ENCODE results near the gene MTMR11. TPM values are rescaled to one million over a fixed set of nuclear protein-coding genes. Genes with fewer than 3 reads are reported as not detected.
"Not testable (repeated sequence)": the region's sequence is repeated elsewhere in the genome, so short reads cannot be mapped to it uniquely, and the experiment has no call there.

The MTMR11 gene
- total and polyA plus RNA-seq, 9 of the 15 experiments (the other 6 are each of a cell fraction or from before 2014, with no cell fraction given): 0.09 to 1.6 (median 0.51) TPM

- in situ Hi-C loops (cut with MboI): loop anchor here (5.0 kb wide), 1 partner anchor 44 kb away; a partner anchor contains a TSS
- H3K27me3 ChIP-seq (ENCODE audit: control insufficient read depth in 2 of 2, insufficient read depth in 2 of 2, low read length in 2 of 2): not testable (repeated sequence)
- TF ChIP-seq SRSF1 (IDR thresholded peaks at IDR 0.05; ENCODE audit: low read depth, low read length) (0 out of 2 replicates have a peak, but pooled peaks have one; percentile 69), SIN3B (IDR thresholded peaks at IDR 0.05; ENCODE audit: low read depth) (peak; percentile 33; the same call in 1 of the 2 replicates), POLR2G (IDR thresholded peaks at IDR 0.05; ENCODE audit: low read depth, low read length) (peak; percentile 84), FIP1L1 (IDR thresholded peaks at IDR 0.05; ENCODE audit: low read depth, low read length, poor library complexity, severe bottlenecking) (peak; percentile 100), GABPB1 (CRISPR knock-in tag; IDR thresholded peaks at IDR 0.05) (peak; percentile 74), PRPF4 (IDR thresholded peaks at IDR 0.05; ENCODE audit: insufficient read depth, low read depth, low read length, poor library complexity, severe bottlenecking) (peak; percentile 96), ARID4B (CRISPR knock-in tag; IDR thresholded peaks at IDR 0.05) (peak; percentile 41; the same call in 1 of the 2 replicates)
- TF ChIP-seq, protein P1, sequence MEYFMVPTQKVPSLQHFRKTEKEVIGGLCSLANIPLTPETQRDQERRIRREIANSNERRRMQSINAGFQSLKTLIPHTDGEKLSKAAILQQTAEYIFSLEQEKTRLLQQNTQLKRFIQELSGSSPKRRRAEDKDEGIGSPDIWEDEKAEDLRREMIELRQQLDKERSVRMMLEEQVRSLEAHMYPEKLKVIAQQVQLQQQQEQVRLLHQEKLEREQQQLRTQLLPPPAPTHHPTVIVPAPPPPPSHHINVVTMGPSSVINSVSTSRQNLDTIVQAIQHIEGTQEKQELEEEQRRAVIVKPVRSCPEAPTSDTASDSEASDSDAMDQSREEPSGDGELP (CRISPR knock-in tag; IDR thresholded peaks at IDR 0.05; ENCODE audit: borderline replicate concordance): 0 out of 2 replicates have a peak, but pooled peaks have one; percentile 9
- TF ChIP-seq, protein P2, sequence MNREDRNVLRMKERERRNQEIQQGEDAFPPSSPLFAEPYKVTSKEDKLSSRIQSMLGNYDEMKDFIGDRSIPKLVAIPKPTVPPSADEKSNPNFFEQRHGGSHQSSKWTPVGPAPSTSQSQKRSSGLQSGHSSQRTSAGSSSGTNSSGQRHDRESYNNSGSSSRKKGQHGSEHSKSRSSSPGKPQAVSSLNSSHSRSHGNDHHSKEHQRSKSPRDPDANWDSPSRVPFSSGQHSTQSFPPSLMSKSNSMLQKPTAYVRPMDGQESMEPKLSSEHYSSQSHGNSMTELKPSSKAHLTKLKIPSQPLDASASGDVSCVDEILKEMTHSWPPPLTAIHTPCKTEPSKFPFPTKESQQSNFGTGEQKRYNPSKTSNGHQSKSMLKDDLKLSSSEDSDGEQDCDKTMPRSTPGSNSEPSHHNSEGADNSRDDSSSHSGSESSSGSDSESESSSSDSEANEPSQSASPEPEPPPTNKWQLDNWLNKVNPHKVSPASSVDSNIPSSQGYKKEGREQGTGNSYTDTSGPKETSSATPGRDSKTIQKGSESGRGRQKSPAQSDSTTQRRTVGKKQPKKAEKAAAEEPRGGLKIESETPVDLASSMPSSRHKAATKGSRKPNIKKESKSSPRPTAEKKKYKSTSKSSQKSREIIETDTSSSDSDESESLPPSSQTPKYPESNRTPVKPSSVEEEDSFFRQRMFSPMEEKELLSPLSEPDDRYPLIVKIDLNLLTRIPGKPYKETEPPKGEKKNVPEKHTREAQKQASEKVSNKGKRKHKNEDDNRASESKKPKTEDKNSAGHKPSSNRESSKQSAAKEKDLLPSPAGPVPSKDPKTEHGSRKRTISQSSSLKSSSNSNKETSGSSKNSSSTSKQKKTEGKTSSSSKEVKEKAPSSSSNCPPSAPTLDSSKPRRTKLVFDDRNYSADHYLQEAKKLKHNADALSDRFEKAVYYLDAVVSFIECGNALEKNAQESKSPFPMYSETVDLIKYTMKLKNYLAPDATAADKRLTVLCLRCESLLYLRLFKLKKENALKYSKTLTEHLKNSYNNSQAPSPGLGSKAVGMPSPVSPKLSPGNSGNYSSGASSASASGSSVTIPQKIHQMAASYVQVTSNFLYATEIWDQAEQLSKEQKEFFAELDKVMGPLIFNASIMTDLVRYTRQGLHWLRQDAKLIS (CRISPR knock-in tag; IDR thresholded peaks at IDR 0.05): peak; percentile 97; the same call in 1 of the 2 replicates
- TF ChIP-seq, protein P3, sequence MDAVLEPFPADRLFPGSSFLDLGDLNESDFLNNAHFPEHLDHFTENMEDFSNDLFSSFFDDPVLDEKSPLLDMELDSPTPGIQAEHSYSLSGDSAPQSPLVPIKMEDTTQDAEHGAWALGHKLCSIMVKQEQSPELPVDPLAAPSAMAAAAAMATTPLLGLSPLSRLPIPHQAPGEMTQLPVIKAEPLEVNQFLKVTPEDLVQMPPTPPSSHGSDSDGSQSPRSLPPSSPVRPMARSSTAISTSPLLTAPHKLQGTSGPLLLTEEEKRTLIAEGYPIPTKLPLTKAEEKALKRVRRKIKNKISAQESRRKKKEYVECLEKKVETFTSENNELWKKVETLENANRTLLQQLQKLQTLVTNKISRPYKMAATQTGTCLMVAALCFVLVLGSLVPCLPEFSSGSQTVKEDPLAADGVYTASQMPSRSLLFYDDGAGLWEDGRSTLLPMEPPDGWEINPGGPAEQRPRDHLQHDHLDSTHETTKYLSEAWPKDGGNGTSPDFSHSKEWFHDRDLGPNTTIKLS (IDR thresholded peaks at IDR 0.05; ENCODE audit: borderline replicate concordance, low read depth): peak; percentile 46; the same call in 1 of the 2 replicates
Measured at GRCh38 chr1:149886121-149886395, 50.6 kb downstream of the MTMR11 start.

More at GRCh38 chr1:149886121-149886395, 50.6 kb downstream of the MTMR11 start:
- DNase-seq (ENCODE audit: extremely low read depth in 1 of 4, low spot score in 3 of 4); H2AFZ ChIP-seq (ENCODE audit: low read depth, low read length); H3K9me3 ChIP-seq (replicated peaks; ENCODE audit: control insufficient read depth, insufficient read depth, low read depth, low read length); H3K9me1 ChIP-seq (ENCODE audit: control insufficient read depth, insufficient read depth, low read length); H3K36me3 ChIP-seq (ENCODE audit: control insufficient read depth, insufficient read depth, low read length); CTCF ChIA-PET (ENCODE audit: low intra/inter-chr PET ratio); FAIRE-seq; intact Hi-C loops (cut with micrococcal nuclease); ATAC-seq: not testable (repeated sequence)
- 1% methylated on average over 13 of the region's 19 CpGs for WGBS (ENCODE audit: insufficient coverage, low coverage, missing lambda C conversion rate)
- Histone ChIP-seq H3K4me1 (replicated peaks in 1 of 2; ENCODE audit: control insufficient read depth in 2 of 2, insufficient read depth in 2 of 2, low read length in 2 of 2) (peaks cover 8 to 23% of the 10 kb centered on the region in 2 experiments), H3K4me2 (ENCODE audit: insufficient read depth, low read length) (peak overlapping the region; percentile 88), H3K27ac (ENCODE audit: extremely low read depth, low read depth, low read length) (peak overlapping the region; percentile 98), H3K79me2 (ENCODE audit: control insufficient read depth, insufficient read depth, low read length) (peaks cover 56% of the 10 kb centered on the region), H4K20me1 (replicated peaks; ENCODE audit: control insufficient read depth, insufficient read depth, low read length) (peaks cover 27% of the 10 kb centered on the region), H3K9ac (ENCODE audit: insufficient read depth in 1 of 2, low read depth in 2 of 2, low read length in 2 of 2) (peak overlapping the region; percentile 96 to 98), H3K4me3 (peak overlapping the region; percentile 64)
- POLR2A ChIA-PET: interaction anchor here (0.6 to 5.9 kb wide), 42 partner anchors 9 to 1494 kb away, joined by 3 to 71 read pairs (median 5); partner anchors contain the start of genes MTMR11, OTUD7B, SF3B4 and VPS45
- TSS peak; percentile 78 for BruUV-seq (replicated peaks)

Data from K562 (cell line).